HG03095 (cell line): Measurements from ENCODE around the gene ZDHHC7.
"Not testable (repeated sequence)": the region's sequence is repeated elsewhere in the genome, so short reads cannot be mapped to it uniquely, and the experiment has no call there.

Experiments
- ATAC-seq: cut with Tn5 transposase; IDR thresholded peaks from one replicate; pipeline ENCODE4 v1.9.1; 2021; ENCODE audit warnings: moderate library complexity; ENCODE audit not compliant: unreplicated experiment

ZDHHC7 gene

GRCh38 chr16:85010931-85011845, at the start of gene ZDHHC7:
ZDHHC7 (minus strand) TSS chr16:85011535; CDS start chr16:84990618, 20,917 bp downstream.
- peak; percentile 92 for ATAC-seq

DNA sequence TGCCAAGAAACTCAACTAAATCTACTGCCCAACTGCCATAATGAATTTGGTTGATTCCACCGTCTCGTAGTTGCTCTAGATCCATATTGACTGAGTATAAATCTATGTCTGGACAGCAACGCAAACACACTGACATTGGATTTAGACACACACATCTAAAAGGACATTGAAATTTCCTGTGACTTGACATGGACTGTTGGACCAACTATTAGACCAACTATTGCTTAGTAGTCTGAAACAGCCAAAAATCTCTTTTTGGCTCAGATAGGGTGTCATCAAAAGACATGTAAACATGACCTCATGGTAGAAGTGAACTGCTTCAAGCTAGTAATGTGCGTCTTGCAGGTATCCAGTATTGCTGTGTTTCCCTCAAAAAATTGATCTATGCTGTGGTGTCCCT, 47.6 kb upstream of the ZDHHC7 start:
- no peak for ATAC-seq

DNA sequence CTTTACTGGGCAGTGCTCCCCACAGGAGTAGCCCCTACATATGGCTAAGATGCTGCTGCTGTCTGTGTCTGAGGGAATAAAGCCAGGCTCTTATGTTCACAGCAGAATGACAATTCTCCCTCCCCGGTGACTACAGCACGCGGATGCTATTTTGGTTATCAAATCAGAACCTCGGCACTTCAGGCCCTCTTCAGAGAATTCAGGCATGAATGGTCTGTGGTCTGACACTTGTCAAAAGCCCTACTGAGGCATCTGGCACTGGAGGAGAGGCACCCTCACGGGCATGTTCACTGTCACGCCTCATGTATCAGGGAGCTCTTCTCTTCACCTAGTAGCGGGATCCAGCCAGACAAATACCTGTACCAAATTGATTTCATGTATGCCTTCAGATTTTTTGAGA, 46.6 kb upstream of the ZDHHC7 start:
- ATAC-seq = no peak

GRCh38 chr16:85057212-85057889, 46.0 kb upstream of the ZDHHC7 start:
- no peak for ATAC-seq

DNA sequence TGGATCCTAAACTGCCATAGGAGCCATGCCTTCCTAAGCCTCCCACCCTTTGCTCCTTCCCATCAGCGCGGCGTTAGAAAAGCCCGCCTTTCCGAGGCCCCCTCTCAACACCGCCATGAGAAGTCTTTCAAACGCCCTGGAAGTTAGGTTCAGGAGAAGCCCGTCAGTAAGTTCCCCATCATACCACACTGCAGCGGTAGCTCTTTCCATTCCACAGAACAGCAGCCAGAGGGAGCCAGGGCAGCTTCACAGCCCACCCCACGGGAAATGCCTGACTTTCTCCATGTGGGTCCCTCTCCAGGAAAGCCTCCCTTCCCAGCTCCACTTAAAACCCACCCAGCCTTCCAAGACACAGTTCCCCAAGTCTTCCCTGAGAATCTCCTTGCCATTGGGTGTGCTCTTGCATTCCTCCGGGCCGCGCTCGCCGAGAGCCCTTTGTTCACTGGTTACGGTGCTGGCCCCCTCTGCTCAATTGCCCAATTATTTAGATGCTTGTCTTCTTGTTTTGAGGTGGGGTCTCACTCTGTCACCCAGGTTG, 44.9 kb upstream of the ZDHHC7 start:
- no peak for ATAC-seq

DNA sequence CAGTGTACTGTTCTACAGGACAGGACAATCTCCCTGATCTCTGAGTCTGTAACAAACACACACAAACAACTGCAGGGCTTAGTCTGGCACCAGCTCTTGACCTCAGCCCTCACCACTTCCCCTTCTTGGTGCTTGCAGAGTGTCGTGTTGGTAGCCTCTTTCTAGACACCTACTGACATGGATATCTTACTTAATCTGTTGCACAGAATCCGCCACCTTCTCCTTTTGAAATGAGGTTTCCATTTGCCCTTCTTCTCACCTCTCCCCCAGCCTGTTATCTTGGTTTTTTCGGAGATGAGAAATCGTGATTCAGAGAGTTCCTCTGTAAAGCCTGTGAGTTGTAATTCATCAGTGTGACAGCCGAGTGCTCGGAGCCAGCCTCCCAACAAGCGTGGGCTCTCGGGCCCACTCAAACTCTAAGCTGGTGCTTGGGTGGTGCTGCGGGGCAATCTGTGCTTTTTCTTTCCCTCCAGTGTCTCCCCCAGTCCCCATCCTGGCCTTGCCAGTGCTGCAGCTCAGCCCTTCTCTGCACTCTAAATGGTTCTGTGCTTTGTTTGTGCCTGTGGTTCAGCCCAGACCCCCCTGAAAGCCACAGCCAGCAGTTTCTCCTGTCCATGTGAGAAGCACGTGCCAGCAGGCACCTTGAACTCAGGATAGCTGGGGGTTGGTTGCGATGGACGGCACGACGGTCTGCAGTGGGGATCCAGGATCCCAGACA, 44.3 kb upstream of the ZDHHC7 start:
- peak; percentile 82 for ATAC-seq

GRCh38 chr16:85054948-85055492, 43.7 kb upstream of the ZDHHC7 start:
- no peak for ATAC-seq

DNA sequence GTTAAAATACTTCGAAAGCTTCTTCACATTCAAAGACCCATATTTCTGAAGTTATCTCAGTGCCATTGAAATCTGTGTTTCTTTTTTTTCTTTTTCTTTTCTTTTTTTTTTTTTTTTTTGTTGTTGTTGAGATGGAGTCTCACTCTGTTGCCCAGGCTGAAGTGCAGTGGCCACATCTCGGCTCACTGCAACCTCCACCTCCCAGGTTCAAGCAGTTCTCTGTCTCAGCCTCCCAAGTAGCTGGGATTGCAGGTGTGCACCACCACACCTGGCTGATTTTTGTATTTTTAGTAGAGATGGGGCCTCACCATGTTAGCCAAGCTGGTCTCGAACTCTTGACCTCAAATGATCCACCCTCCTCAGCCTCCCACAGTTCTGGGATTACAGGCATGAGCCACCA, 43.0 kb upstream of the ZDHHC7 start:
- not testable (repeated sequence) for ATAC-seq

GRCh38 chr16:85052536-85052935, 41.2 kb upstream of the ZDHHC7 start:
- ATAC-seq = no peak

GRCh38 chr16:85051683-85052082, 40.3 kb upstream of the ZDHHC7 start:
- ATAC-seq = no peak

DNA sequence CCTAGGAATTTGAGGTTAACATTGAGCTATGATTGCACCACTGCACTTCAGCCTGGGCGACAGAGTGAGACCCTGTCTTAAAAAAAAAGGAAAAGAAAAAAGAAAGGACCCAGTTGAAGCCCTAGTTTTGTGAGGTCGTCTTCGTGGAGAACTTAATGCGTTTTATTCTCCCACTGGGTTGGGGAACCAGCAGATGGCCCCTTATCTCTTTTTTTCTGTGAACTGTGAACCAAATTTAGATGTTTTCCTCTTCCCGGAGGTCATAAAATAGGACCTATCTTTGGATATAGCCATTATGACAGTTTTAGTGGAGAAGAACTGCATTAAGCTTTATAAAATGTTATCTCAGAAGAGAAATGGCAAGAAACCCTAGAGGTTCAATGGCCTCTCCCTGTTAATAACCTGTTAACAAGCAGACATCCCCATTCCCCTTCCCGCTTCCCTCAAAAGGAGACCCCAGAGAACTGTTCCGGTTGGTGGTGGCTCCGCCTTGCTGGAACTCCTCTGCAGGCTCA, 39.8 kb upstream of the ZDHHC7 start:
- ATAC-seq = no peak

DNA sequence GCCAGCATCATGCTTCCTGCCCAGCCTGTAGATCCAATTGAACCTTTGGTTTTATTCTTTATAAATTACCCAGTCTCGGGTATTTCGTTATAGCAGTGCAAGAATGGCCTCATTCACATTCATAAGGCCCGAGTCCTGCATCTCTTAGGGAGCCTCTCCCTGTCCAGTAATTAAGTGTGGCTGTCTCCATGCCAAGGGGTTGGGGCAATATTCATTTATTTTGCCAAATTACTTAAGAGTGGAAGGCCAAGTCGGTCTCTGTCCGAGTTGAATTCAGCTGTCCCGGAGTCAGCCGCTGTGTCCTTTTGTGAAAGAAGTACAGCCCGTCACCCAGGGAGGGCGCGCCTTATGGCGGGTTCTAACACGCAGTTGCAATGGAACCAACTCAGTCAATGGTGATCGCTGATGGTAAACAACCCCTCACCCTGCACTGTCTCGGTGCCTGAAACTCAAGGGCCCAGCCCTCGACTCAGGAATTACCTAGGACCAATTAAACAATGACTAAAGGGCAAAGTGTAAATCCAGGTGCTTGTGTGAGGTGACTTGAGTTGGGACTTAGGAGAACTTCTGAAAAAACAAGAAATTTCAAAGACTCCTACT, 38.5 kb upstream of the ZDHHC7 start:
- no peak for ATAC-seq

- ATAC-seq = no peak
These were observed 37.7 kb upstream of the ZDHHC7 start for GRCh38 chr16:85048921-85049562.

DNA sequence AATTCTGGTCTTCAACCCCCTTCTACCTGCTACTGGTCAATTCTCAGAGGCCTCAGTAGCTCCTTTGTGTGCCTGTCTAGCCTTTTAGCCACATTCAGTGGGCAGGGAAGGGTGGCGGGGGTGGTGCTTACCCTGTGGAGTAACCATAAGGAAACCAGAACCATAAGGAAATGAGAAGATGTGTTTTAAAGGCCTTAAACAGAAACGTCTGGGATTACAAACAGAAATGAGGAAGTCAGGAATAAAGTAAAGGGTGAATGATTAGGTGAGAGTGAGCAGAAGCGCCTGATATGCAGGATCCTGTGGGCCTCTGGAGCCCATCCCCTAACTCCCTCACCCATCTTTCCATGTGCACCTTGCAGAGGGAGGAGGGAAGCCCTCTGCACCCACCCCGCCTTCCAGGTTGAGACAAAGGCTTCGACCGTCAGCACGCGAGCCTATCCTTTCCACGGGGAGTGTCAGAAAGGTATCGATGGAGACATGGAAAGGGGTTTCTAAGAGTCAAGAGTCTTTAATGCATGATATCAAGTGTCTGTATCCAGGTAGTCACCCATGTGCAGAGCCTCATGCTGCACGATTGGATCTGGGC, 36.6 kb upstream of the ZDHHC7 start:
- ATAC-seq = no peak

DNA sequence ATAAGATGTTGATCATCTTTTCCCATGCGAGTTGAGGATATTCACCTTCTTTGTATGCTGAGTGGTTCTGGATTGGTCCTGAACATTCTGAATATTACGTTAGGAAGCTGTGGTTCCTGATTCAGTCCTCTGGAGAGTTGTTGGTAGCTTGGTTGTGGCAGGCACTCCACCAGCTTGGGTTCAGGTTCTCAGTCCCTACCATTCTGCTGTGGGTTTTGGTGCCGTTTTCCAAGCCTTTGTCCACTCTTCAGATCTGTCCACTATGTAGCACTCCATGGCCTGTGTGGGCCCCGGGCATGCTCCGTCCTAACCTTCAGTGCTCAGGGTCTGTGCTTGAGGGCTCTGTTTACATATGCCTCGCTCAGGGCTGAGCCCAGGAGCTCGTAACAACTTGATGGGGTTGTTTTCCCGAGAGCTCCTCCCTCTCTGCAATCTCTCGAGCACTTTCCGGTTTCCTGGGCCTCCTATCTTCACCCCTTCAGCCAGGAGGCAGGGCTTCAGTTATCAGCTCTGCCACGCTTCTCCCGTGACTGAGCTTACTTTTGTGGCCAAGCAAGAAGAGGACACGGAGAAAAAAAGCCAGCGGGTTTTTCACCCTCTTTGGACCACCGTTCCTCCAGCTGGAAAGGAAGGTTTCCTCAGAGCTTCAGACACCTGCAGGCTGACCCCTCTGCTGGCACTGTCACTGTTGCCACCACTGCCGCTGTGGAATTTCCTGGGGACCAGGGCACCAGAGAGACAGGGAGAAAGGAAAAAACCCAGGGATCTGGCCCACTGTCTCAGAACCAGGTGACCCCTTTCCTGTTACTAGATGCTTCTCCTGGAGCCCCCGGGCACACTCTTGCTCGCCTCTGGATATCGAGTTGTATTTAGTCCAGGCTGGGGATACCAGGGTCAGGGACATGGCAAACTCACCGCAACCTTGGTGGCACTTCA, 35.9 kb upstream of the ZDHHC7 start:
- no peak for ATAC-seq

- ATAC-seq = no peak
These were observed 35.2 kb upstream of the ZDHHC7 start for GRCh38 chr16:85046472-85046916.

- ATAC-seq = no peak
These were observed 34.5 kb upstream of the ZDHHC7 start for GRCh38 chr16:85045641-85046471.
